Loucy (cell line): ENCODE measurements around the gene PGAM1.

ENCODE experiments used
- H2AFZ ChIP-seq: fragments of 200-600 bp; sonication (generic); 2 replicates; pipeline ENCODE4 v1.6.0; 2016; ENCODE audit warnings: antibody characterized with exemption, mild to moderate bottlenecking, low read length, moderate library complexity
- H3F3A ChIP-seq: fragments of 200-600 bp; 2 replicates; pipeline ENCODE4 v1.6.0; 2016; ENCODE audit warnings: antibody characterized with exemption, low read depth, mild to moderate bottlenecking
- H3K27me3 ChIP-seq: fragments of 200-600 bp; sonication (generic); 2 replicates; pipeline ENCODE4 v1.6.1; 2014; ENCODE audit warnings: low read length, mild to moderate bottlenecking; ENCODE audit not compliant: insufficient read depth, poor library complexity, severe bottlenecking
- H3K36me3 ChIP-seq: fragments of 200-600 bp; sonication (generic); 2 replicates; pipeline ENCODE4 v1.6.1; 2016; ENCODE audit warnings: low read length; ENCODE audit not compliant: insufficient read depth
- H3K4me1 ChIP-seq: fragments of 200-600 bp; sonication (generic); 2 replicates; pipeline ENCODE4 v1.5.1; 2014; ENCODE audit warnings: low read length, mild to moderate bottlenecking; ENCODE audit not compliant: insufficient read depth, poor library complexity, severe bottlenecking
- H3K4me2 ChIP-seq: fragments of 200-600 bp; sonication (generic); 2 replicates; pipeline ENCODE4 v1.6.0; 2014; ENCODE audit warnings: antibody characterized with exemption, low read length, low read depth, mild to moderate bottlenecking; ENCODE audit not compliant: poor library complexity, severe bottlenecking
- H3K4me3 ChIP-seq: fragments of 200-600 bp; sonication (generic); 2 replicates; pipeline ENCODE4 v1.5.1; 2014; ENCODE audit warnings: low read length, mild to moderate bottlenecking, mixed read lengths; ENCODE audit not compliant: poor library complexity, severe bottlenecking
- H3K79me2 ChIP-seq: fragments of 200-600 bp; sonication (generic); 2 replicates; pipeline ENCODE4 v1.6.1; 2014; ENCODE audit warnings: low read length; ENCODE audit not compliant: insufficient read depth
- H3K9ac ChIP-seq: fragments of 200-600 bp; sonication (generic); 2 replicates; pipeline ENCODE4 v1.6.0; 2014; ENCODE audit warnings: mild to moderate bottlenecking, low read depth, low read length, moderate library complexity; ENCODE audit not compliant: poor library complexity, severe bottlenecking
- H3K9me2 ChIP-seq: fragments of 200-600 bp; sonication (generic); replicated peaks from 2 replicates; pipeline ENCODE4 v1.6.1; 2016; ENCODE audit warnings: low read depth, low read length, mixed read lengths
- H3K9me3 ChIP-seq: fragments of 200-600 bp; sonication (generic); 2 replicates; pipeline ENCODE4 v1.6.1; 2014; ENCODE audit warnings: mild to moderate bottlenecking, antibody characterized with exemption, low read length, low read depth; ENCODE audit not compliant: insufficient read depth
- H4K20me1 ChIP-seq: fragments of 200-600 bp; sonication (generic); 2 replicates; pipeline ENCODE4 v1.6.0; 2014; ENCODE audit warnings: antibody characterized with exemption, low read length, mild to moderate bottlenecking; ENCODE audit not compliant: insufficient read depth, poor library complexity, severe bottlenecking
- CTCF ChIP-seq: fragments of 200-600 bp; sonication (generic); conservative IDR thresholded peaks from 2 replicates; pipeline ENCODE4 v1.5.1; 2014; ENCODE audit warnings: mild to moderate bottlenecking, antibody characterized with exemption, low read length
- EZH2phosphoT487 ChIP-seq: fragments of 200-600 bp; IDR thresholded peaks from 2 replicates; pipeline ENCODE4 v1.6.1; 2018; ENCODE audit warnings: antibody characterized with exemption, mild to moderate bottlenecking, moderate library complexity, borderline replicate concordance

PGAM1 gene

GRCh38 chr10:97454330-97455036, 28.5 kb downstream of the PGAM1 start:
- peaks cover 66% of the 10 kb centered on the region; the same call in 1 of the 2 replicates for H3K36me3 ChIP-seq

GRCh38 chr10:97456034-97456685, 30.2 kb downstream of the PGAM1 start:
- H3K36me3 ChIP-seq = peaks cover 83% of the 10 kb centered on the region; the same call in 1 of the 2 replicates
- H3K9me3 ChIP-seq = no peaks in the 10 kb centered on the region
- no peak overlapping the region for H3K4me2 ChIP-seq
- no peak overlapping the region for H3K4me3 ChIP-seq
- no peaks in the 10 kb centered on the region for H3F3A ChIP-seq
- H3K79me2 ChIP-seq = peaks cover 10% of the 10 kb centered on the region; the same call in 1 of the 2 replicates
- TF ChIP-seq EZH2phosphoT487 = no peak
- no peaks in the 10 kb centered on the region for H4K20me1 ChIP-seq
- H3K9me2 ChIP-seq = no peaks in the 10 kb centered on the region
- peaks cover 1% of the 10 kb centered on the region for H3K4me1 ChIP-seq
- H3K27me3 ChIP-seq = no peaks in the 10 kb centered on the region
- H3K9ac ChIP-seq = no peak overlapping the region
- no peak overlapping the region for H2AFZ ChIP-seq

More at GRCh38 chr10:97454330-97455036, 28.5 kb downstream of the PGAM1 start:
- peaks cover 24% of the 10 kb centered on the region; the same call in 1 of the 2 replicates for H3K79me2 ChIP-seq
- no peak overlapping the region for H2AFZ ChIP-seq
- no peak overlapping the region for H3K4me2 ChIP-seq
- H3K9me2 ChIP-seq = no peaks in the 10 kb centered on the region
- no peaks in the 10 kb centered on the region for H3K9me3 ChIP-seq
- no peak overlapping the region for H3K9ac ChIP-seq
- TF ChIP-seq CTCF = no peak
- TF ChIP-seq EZH2phosphoT487 = no peak
- H3K27me3 ChIP-seq = no peaks in the 10 kb centered on the region
- H3K4me1 ChIP-seq = peaks cover 12% of the 10 kb centered on the region
- no peak overlapping the region for H3K4me3 ChIP-seq
- H4K20me1 ChIP-seq = peaks cover 5% of the 10 kb centered on the region
- H3F3A ChIP-seq = no peaks in the 10 kb centered on the region

GRCh38 chr10:97456686-97457065, 30.7 kb downstream of the PGAM1 start:
- Histone ChIP-seq H3K9me3 (no peaks in the 10 kb centered on the region), H3F3A (no peaks in the 10 kb centered on the region), H3K4me2 (no peak overlapping the region), H3K4me1 (no peaks in the 10 kb centered on the region), H3K9ac (no peak overlapping the region), H4K20me1 (no peaks in the 10 kb centered on the region), H3K79me2 (peaks cover 5% of the 10 kb centered on the region; the same call in 1 of the 2 replicates), H3K9me2 (no peaks in the 10 kb centered on the region), H3K4me3 (no peak overlapping the region), H2AFZ (no peak overlapping the region), H3K36me3 (peaks cover 88% of the 10 kb centered on the region; the same call in 1 of the 2 replicates), H3K27me3 (no peaks in the 10 kb centered on the region)
- no peak for TF ChIP-seq EZH2phosphoT487
- no peak for TF ChIP-seq CTCF
